ENCODE data around the gene CNPY1.

DNA sequence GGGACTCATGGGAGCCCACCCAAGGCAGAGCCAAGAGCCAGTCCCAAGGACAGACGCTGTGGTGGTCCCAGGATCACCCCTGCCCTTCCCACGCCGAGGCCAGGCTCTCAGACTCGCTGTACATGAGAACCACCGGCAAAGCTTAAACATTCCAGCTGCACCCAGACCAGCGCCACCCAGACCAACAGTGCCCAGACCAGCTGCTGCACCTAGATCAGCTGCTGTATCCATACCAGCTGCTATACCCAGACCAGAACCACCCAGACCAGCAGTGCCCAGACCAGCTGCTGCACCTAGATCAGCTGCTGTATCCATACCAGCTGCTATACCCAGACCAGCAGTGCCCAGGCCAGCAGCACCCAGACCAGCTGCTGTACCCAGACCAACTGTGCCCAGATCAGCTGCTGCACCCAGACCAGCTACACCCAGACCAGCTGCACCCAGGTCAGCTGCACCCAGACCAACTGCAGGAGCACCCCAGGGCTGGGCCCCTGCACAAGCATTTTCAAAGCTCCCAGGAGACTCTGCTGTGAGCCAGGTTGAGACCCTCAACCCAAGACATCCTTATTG lies 47.9 kb upstream of the CNPY1 start:
- TF ChIP-seq, protein P1, sequence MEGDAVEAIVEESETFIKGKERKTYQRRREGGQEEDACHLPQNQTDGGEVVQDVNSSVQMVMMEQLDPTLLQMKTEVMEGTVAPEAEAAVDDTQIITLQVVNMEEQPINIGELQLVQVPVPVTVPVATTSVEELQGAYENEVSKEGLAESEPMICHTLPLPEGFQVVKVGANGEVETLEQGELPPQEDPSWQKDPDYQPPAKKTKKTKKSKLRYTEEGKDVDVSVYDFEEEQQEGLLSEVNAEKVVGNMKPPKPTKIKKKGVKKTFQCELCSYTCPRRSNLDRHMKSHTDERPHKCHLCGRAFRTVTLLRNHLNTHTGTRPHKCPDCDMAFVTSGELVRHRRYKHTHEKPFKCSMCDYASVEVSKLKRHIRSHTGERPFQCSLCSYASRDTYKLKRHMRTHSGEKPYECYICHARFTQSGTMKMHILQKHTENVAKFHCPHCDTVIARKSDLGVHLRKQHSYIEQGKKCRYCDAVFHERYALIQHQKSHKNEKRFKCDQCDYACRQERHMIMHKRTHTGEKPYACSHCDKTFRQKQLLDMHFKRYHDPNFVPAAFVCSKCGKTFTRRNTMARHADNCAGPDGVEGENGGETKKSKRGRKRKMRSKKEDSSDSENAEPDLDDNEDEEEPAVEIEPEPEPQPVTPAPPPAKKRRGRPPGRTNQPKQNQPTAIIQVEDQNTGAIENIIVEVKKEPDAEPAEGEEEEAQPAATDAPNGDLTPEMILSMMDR (IDR thresholded peaks at IDR 0.05): no peak
- TF ChIP-seq EZH2 (IDR thresholded peaks at IDR 0.05; ENCODE audit: borderline replicate concordance, insufficient read depth, low read depth, low read length, poor library complexity, severe bottlenecking): no peak
